GM18951 (cell line): ENCODE data around the gene CALML4.
"Not testable (repeated sequence)": the region's sequence is repeated elsewhere in the genome, so short reads cannot be mapped to it uniquely, and the experiment has no call there.

ENCODE experiments used
- POLR2A ChIP-seq: IDR thresholded peaks from 4 replicates; pipeline ENCODE4 v1.6.1; 2011; ENCODE audit warnings: mild to moderate bottlenecking; ENCODE audit not compliant: insufficient read length, insufficient read depth; ENCODE audit errors: extremely low read depth
- in situ Hi-C: fragments of 300-500 bp; cut with MboI; formaldehyde crosslinking; loops from one replicate; pipeline ENCODE4 v1.12.0; 2022; ENCODE audit warnings: low sequenced_read_pairs, mixed read lengths, inconsistent platforms; ENCODE audit not compliant: unreplicated experiment

Gene CALML4

DNA sequence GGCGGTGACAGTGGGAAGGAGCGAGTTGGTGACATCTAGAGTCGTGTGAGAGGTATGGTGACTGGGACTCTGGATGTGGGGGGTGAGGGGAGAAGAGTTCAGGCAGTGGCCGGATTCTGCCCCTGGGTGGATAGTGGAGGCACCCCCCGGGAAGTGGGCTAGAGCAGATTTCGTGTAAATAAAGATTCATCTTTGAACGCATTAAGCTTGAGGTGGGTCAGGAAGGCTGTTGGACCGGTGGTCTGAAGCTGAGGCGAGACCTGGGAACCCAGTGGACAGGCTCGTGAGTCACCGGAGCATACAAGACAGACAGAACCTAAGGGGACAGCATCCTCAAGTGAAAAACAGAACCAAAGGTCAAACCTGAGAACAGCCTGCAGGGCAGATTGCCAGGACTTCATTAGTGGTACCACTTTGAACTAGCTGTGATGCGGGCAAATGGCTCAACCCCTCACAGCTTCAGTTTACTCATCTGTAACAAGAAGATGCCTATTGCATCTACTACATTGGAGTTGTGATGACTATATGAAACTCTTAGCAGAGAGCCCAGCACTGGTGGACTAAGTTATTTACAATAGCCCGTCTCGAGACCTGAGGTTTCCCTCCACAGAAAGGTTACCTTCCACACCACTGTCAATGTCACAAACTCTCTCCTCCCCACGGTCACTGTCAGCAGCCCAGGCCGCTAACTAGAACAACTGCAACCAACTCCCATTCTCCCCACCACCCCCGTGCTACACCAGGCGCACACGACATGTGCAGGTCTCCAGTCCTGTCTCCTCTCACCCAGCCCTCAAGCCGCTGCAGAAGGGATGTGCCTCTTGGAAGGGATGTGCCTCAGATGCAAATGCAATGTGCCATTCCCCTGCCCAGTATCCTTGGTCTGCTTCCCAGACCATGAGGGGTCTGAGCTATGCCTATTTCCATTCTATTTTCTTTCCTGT is 25.3 kb upstream of the CALML4 start:
- in situ Hi-C loops: no loop called here
- TF ChIP-seq POLR2A: no peak

GRCh38 chr15:68229386-68230156 is 24.4 kb upstream of the CALML4 start, which contains the start of gene CLN6:
CLN6 (minus strand) TSS chr15:68229728; CDS start chr15:68229584, 144 bp downstream.
- in situ Hi-C loops: no loop called here
- TF ChIP-seq POLR2A: peak; percentile 84

- no peak for TF ChIP-seq POLR2A
- in situ Hi-C loops: no loop called here
These were observed 23.8 kb upstream of the CALML4 start for GRCh38 chr15:68228971-68229385.

- peak; percentile 18 for TF ChIP-seq POLR2A
- in situ Hi-C loops: no loop called here
These were observed 23.2 kb upstream of the CALML4 start for GRCh38 chr15:68228143-68228970.

GRCh38 chr15:68227643-68228142 is 22.6 kb upstream of the CALML4 start:
- in situ Hi-C loops: no loop called here
- TF ChIP-seq POLR2A: no peak

GRCh38 chr15:68225442-68225841 is 20.3 kb upstream of the CALML4 start:
- in situ Hi-C loops: not testable (repeated sequence)

DNA sequence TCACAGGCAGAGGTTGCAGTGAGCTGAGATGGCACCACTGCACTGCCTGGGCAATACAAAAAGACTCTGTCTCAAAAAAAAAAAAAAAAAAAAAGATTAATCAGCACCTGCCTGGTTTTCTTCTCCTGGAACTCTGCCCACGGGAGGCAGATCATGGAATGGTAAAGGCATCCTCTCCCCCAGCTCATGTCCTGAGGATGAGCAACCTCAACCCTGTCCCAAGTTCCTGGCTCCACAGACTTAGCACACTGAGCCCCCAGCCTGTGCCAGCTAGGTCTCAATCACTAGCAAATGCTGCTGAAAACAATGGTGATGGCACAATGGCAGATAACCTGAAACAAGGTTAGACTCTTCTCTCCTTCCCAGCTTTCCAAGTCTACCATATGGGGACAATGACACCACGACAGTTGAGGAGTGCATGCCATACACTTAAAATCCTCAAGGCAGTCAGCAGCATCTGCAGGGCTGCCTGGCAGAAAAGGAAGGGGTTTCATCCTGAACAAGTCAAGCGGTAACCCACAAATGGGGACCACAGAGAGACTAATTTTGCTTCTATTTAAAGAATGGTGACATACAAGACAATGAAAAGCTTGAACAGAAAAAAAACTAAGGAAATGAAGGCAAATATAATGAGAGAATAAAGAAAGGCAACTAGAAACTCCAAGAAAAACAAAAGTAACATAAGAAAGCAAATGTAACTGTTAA is 19.6 kb upstream of the CALML4 start:
- TF ChIP-seq POLR2A: no peak
- in situ Hi-C loops: no loop called here

DNA sequence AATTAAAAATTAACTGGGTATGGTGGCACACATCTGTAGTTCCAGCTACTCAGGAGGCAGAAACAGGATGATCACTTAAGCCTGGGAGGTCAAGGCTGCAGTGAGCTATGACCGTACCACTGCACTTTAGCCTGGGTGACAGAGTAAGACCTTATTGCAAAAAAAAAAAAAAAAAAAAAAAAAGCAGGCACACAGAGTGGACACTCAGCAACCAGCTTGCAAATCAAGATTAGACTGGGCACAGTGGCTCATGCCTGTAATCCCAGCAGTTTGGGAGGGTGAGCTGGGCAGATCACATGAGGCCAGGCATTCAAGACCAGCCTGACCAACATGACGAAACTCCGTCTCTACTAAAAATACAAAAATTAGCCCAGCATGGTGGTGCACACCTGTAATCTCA is 19.0 kb upstream of the CALML4 start:
- in situ Hi-C loops: no loop called here
- no peak for TF ChIP-seq POLR2A

DNA sequence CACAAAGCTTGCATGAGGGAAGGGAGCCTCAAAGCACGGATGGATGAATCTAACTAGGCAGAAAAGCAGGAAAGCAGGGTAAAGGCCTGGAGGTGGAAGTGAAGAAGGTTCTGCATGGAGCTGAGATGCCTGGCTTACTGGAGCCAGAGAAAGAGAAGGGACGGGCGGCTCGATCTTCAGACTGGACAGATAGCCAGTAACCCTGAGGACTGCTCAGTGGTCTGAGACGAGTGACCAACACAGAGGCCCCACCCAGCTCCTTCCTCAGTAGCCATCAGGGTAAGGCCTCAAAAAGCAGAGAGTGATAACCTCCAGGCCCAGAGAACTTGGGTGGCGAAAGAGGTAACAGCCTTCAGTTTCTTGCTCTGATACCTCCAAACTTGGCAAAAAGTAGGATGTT is 18.0 kb upstream of the CALML4 start:
- TF ChIP-seq POLR2A: no peak
- in situ Hi-C loops: no loop called here

GRCh38 chr15:68222432-68222743 is 17.3 kb upstream of the CALML4 start:
- in situ Hi-C loops: not testable (repeated sequence)

GRCh38 chr15:68221530-68222431 is 16.6 kb upstream of the CALML4 start:
- in situ Hi-C loops: not testable (repeated sequence)

DNA sequence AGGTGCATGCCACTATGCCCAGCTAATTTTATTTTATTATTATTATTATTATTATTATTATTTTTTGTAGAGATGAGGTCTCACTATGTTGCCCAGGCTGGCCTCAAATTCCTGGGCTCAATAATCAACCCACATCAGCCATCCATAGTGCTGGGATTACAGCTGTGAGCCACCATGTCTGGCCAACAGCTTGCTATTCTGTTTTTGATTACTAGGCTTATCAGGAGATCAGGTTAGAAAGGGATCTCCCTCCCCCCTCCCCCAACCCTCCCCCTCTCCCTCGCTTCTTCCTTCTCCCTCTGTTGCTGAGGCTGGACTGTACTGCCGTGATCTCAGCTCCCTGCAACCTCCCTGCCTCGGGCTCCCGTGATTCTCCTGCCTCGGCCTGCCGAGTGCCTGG is 15.8 kb upstream of the CALML4 start:
- no peak for TF ChIP-seq POLR2A
- in situ Hi-C loops: no loop called here
